Measurements from ENCODE around the gene LSAMP.
"Not testable (repeated sequence)": the region's sequence is repeated elsewhere in the genome, so short reads cannot be mapped to it uniquely, and the experiment has no call there.

LSAMP gene

GRCh38 chr3:115761927-115762305 lies 683.4 kb downstream of the LSAMP start:
- DNase-seq (ENCODE audit: low read depth in 2 of 2) = no peak

- no peak for DNase-seq (ENCODE audit: low read depth in 2 of 2)
These were observed 684.6 kb downstream of the LSAMP start for GRCh38 chr3:115760716-115761115.

- no peak for DNase-seq (ENCODE audit: low read depth in 2 of 2)
These were observed 687.1 kb downstream of the LSAMP start for GRCh38 chr3:115758076-115758763.

DNA sequence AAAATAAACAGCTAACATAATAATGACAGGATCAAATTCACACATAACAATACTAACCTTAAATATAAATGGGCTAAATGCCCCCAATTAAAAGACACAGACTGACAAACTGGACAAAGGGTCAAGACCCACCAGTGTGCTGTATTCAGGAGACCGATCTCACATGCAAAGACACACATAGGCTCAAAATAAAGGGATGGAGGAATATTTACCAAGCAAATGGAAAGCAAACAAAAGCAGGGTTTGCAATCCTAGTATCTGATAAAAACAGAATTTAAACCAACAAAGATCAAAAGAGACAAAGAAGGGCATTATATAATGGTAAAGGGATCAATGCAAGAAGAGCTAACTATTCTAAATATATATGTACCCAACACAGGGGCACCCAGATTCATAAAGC lies 692.3 kb downstream of the LSAMP start:
- not testable (repeated sequence) for DNase-seq (ENCODE audit: low read depth in 2 of 2)
